ENCODE measurements around the gene RALGDS. TPM values are rescaled to one million over a fixed set of nuclear protein-coding genes. Genes with fewer than 3 reads are reported as not detected.

RALGDS gene
- total and polyA plus RNA-seq, 9 of the 15 experiments (the other 6 are each of a cell fraction or from before 2014, with no cell fraction given): 0.75 to 43.3 (median 27.1) TPM

- TF ChIP-seq ZNF449 (CRISPR knock-in tag; IDR thresholded peaks at IDR 0.05) (no peak), ZNF507 (tag; conservative IDR thresholded peaks at IDR 0.05) (no peak), CREBBP (IDR thresholded peaks at IDR 0.05; ENCODE audit: low read depth, low read length) (no peak), YBX1 (IDR thresholded peaks at IDR 0.05) (no peak), NR2C1 (IDR thresholded peaks at IDR 0.05) (no peak), NR2C1 (tag; IDR thresholded peaks at IDR 0.05) (no peak), MYC (IDR thresholded peaks at IDR 0.05; ENCODE audit: low read depth, low read length) (no peak), MYC (CRISPR knock-in tag; IDR thresholded peaks at IDR 0.05; ENCODE audit: borderline replicate concordance, low read depth) (no peak), ZNF121 (CRISPR knock-in tag; conservative IDR thresholded peaks at IDR 0.05) (no peak), ZNF518B (CRISPR knock-in tag; IDR thresholded peaks at IDR 0.05) (no peak), ELK1 (CRISPR knock-in tag; IDR thresholded peaks at IDR 0.05) (no peak), BRD4 (IDR thresholded peaks at IDR 0.05) (no peak), MEF2D (tag; conservative IDR thresholded peaks at IDR 0.05; ENCODE audit: low read depth) (no peak), RB1 (IDR thresholded peaks at IDR 0.05; ENCODE audit: low read depth) (no peak), SNRNP70 (optimal IDR thresholded peaks at IDR 0.05; ENCODE audit: low read depth, low read length) (no peak), FOXK1 (CRISPR knock-in tag; IDR thresholded peaks at IDR 0.05; ENCODE audit: borderline replicate concordance) (no peak), ZBTB2 (IDR thresholded peaks at IDR 0.05) (no peak), ZHX1 (conservative IDR thresholded peaks at IDR 0.05; ENCODE audit: low read length) (no peak)
Measured at GRCh38 chr9:133058550-133059320, 62.3 kb downstream of the RALGDS start (continued).
